Coronary artery (tissue), 2 donors: Measurements from ENCODE around the gene P2RY11.
A peak's percentile ranks its signal among the peaks of the same experiment; 100 is the strongest.

ENCODE experiments used
- DNase-seq: peaks from one replicate; pipeline ENCODE4 v3.0.0-alpha.2; 2017; ENCODE audit warnings: low spot score
- H3K27ac ChIP-seq, 2 donors: fragments of 200-600 bp; sonication (generic); one replicate each; pipeline ENCODE4 v1.5.1; 2016 to 2019
- H3K4me3 ChIP-seq: fragments of 200-600 bp; sonication (generic); 2 replicates; pipeline ENCODE4 v1.5.1; 2016; ENCODE audit warnings: mild to moderate bottlenecking, moderate library complexity
- CTCF ChIP-seq: fragments of 200-600 bp; sonication (generic); IDR thresholded peaks from one replicate; pipeline ENCODE4 v1.5.1; 2019; ENCODE audit warnings: antibody characterized with exemption

The P2RY11 gene

GRCh38 chr19:10107817-10108367 lies 3.6 kb upstream of the P2RY11 start:
- no peak for TF ChIP-seq CTCF
- Histone ChIP-seq H3K4me3 (no peak overlapping the region), H3K27ac (no peak overlapping the region)
- no peak for DNase-seq

GRCh38 chr19:10109528-10109927 lies 2.0 kb upstream of the P2RY11 start:
- Histone ChIP-seq H3K4me3 (no peak overlapping the region), H3K27ac (no peak overlapping the region)
- no peak for TF ChIP-seq CTCF
- no peak for DNase-seq

- H3K27ac ChIP-seq = no peak overlapping the region
Observed at GRCh38 chr19:10110076-10110971, 1.2 kb upstream of the P2RY11 start.

GRCh38 chr19:10110972-10111317 lies 548 bp upstream of the P2RY11 start:
- no peak for TF ChIP-seq CTCF
- no peak overlapping the region for H3K27ac ChIP-seq
- H3K4me3 ChIP-seq = no peak overlapping the region
- DNase-seq = no peak

More at GRCh38 chr19:10110076-10110971, 1.2 kb upstream of the P2RY11 start:
- DNase-seq = no peak
- H3K4me3 ChIP-seq = no peak overlapping the region
- TF ChIP-seq CTCF = no peak

GRCh38 chr19:10112037-10112761 lies 706 bp downstream of the P2RY11 start:
- peak overlapping the region in 1 of 2 donors; percentile 45 for H3K27ac ChIP-seq
- DNase-seq = no peak
- H3K4me3 ChIP-seq = no peak overlapping the region
- TF ChIP-seq CTCF = no peak

- TF ChIP-seq CTCF = peak; percentile 36
- Histone ChIP-seq H3K27ac (peak overlapping the region in 1 of 2 donors; percentile 2), H3K4me3 (no peak overlapping the region)
- no peak for DNase-seq
Observed at GRCh38 chr19:10112895-10113591, 1.6 kb downstream of the P2RY11 start.
